ENCODE measurements around the gene PLCH2.

PLCH2 gene

DNA sequence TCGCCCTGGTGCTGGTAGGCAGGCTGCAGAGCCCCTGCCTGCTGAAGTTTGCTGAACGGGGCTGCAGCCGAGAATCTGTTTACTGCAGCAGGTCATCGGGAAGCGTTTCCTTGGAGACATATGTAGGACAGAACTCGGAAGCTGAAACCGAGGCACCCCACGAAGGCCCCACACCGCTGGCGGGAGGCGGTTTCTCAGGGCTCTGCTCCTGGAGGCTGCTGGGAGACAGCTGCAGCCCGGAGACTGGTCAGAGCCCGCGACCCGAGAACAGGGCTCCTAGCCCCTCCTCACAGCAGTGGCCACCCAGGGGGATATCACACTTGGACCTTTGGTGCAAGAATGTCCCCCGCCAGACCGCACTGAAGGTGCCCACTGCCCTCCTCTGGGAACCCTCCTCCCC lies 12.7 kb upstream of the PLCH2 start:
- DNase-seq = no peak

DNA sequence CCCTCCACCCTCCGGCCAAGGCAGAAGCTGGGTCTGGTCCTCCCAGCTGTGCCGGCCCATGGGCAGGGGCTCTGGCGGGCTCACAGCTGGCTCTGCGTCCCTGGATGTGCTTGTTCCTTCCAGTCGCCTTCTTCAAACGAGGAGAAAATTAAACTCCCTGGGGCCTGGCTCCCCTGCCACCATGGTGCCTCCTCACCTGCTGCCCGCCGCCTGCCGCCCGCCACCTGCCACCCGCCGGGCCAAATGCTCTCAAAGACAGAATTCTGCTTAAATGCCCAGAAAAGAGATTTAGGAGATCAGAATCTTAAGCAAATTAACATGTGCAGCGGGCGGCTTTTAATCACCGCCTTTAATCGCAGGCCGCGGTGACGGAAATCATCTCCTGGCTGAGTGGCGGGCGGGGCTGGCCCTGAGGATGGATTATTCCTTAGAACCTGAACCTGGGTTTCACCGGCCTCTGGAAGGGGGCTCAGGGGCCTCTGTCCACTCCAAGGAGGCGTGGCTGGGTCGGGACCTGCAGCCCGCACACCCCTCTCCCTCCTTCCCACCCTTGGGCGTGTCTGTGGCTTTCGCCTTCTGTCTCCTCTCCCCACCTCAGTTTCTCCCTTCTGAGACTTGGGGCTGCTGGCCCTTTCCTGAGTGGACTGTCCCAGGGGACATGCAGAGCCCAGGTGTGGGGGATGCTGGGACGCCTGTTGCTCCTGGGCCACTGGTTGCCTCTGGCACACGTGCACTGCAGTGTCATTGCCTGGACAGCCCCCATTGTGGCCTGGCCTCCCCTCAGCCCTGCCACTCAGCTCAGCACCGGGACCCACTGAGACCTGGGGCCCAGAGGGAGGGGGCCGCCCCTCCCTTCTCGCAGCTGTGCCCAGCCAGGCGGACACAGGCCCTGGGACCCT lies 10.5 kb upstream of the PLCH2 start:
- no peak for DNase-seq

DNA sequence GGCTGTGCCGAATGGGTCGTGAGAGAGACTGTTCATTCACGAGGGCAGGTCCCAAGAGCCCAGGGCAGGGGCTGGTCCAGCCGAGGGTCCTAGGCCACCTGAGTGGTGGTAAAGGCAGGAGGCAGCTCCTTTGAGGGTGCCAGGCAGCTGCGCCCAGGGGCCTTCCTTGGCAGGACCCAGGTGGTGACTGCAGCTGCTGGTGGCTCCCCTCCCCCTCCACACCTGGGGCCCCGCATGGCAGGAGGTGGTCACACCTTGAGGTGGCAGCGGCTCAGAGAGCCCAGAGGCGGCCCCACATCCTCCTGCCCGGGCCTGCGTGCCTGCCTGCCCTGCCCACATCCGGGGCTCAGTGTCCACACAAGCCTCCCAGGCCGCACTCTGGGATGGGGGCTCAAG lies 9.8 kb upstream of the PLCH2 start:
- DNase-seq = no peak

DNA sequence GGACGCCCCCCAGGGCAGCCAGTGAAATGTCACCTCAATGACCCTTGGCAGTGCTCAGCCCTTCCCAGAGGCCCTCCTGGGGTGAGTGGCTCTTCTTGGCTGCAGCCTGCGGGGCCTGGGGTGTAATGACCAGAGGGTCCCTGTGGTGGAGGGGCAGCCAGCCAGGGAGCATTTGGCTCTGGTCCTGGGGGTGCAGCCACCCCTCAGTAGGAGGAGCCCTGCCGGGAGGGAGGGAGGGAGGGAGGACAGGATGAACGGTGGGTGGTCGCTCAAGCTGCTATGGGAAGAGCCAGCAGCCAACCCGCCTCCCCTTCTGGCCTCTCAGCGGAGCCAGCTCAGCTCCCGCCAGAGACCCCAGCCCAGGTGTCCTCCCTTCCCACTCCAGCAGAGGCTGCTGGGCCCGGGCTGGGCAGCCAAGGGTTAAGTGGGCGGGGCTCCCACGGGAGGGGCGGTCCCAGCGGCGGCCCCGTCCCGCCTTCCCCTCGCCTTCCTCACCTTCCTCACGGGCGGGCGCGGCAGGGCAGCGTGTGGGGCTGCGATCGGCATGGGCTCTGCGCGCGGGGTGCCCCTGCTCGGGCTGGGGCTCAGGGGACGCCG lies 9.0 kb upstream of the PLCH2 start:
- DNase-seq = no peak

DNA sequence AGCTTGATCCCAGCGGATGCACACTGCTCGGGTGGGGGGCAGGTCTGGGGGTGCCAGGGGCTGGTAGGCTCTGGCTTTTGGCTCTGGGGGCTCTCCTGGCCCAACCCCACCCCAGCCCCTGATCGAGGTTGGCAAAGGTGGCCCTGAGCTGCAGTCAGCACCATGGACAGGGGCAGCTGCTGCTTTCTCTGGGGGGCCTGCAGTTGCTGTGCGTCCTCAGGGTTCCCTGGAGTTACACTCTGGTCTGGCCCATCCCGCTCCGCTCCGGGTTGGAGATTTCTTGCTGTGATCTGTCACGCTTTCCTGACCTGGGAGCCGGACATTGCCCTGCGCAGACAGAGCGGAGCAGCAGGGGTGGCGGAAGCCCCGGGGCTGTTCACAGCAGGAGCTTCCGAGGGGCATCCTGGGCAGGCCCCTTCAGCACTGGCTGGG lies 8.0 kb upstream of the PLCH2 start:
- DNase-seq = no peak

DNA sequence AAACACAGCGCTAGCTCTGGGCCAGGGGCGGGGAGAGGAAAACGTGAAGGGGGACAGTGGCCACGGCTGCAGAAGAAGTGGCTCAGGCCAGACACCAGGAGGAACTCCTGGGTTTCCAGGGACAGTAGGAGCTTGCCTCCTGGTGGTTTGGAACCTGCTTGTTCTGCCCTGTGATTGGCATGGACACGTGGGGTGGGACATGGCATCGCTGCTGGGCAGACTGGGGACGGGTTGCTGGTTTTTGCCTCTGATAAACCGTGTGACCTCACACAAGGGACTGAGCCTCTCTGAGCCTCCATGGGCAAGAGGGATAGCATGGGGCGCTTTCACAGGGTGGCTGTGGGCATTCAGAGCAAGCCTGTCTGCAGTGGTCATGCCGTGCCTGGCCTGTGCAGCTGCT lies 7.5 kb upstream of the PLCH2 start:
- no peak for DNase-seq

DNA sequence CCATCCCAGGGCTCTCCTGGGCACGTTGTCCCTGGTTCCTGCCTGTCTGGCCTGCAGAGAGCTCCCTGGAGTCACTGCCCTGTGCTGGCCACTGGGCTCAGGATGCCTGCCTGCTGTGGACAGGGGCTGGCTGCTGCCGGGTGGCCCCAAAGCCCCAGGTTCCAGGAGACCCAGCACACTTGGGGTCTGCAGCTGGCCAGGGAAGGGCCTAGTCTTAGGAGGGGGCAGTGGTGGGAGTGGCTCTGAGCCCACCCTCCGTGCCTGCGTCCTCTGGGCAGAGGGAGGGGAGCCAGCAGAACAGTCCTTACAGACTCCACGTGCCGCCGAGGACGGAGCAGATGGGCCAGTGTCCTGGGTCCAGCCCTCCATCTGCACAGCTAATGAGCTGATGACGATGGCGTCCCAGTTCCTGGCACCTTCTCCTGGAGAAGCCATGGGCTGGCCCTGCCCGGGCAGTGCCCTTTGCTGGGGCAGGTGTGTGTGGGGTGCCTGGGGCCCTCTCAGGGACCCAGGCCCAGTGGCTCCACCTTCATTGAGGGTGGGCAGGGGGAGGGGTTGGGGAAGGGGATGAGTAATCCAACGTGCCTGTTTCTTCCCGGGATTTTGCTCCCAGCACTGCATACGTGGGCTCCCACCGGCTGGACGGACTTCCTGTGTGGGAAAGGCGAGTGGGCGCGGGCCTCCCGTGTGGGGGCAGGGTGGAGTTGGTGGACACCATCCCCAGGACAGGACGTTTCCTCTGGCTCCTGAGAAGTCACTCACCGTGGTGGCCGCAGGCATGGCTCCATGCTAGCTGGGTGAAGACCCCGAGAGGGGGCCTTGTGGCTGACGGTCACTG lies 6.8 kb upstream of the PLCH2 start:
- DNase-seq = no peak

DNA sequence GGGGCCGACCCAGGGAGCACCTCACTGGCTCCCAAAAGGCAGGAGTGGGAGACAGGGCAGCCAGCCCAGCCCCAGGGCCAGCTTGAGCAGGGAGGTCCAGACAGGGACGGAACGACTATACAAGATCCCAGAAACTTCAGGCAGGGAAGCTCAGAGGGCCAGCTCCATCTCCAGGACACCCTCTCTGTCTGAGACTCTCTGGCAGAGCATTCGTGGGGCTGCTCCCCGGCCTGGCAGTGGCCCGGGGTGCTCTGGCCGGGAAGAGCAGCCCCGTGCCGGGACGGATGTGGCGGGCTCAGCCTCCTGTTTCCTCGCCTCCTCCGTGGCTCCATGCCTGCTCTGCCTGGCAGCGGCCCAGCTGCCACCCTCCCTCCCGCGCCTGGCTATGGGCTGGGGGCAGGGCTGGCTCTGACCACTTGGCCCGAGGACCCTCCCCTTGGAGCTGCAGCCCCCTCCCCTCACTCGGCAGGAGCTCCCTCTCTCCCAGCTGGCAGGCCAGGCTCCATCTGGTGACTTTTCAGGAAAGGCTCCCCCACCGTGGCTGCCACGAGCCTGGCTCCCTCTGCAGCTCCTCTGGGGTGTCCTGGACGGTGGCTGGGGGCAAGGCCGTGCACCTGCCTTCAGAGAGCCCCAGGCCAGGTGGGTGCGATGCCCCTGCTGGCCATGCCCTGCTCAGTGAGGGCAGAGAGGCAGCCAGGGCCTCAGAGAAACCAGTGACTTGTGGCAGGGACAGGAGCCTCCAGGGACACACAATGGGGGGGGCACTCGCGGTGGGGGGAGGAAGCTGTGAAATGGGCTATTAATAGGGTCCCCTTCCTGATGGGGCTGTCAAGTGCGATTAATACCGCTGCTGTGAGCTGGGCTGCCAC lies 5.6 kb upstream of the PLCH2 start:
- no peak for DNase-seq

DNA sequence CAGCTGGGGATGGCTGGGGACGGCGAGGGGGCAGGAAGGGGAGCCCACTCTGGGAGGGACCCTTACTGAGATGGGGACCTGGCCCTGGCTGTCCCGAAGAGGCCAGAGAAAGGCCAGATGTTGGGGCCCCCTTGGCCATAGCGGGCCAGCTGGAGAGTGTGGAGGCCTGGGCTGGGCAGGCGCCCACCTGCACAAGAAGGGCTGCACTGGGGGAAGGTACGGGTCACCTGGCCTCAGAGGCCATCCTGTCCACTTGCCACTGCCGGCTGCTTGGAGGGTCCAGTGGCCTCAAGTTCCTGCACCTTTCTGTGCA lies 5.0 kb upstream of the PLCH2 start:
- no peak for DNase-seq

DNA sequence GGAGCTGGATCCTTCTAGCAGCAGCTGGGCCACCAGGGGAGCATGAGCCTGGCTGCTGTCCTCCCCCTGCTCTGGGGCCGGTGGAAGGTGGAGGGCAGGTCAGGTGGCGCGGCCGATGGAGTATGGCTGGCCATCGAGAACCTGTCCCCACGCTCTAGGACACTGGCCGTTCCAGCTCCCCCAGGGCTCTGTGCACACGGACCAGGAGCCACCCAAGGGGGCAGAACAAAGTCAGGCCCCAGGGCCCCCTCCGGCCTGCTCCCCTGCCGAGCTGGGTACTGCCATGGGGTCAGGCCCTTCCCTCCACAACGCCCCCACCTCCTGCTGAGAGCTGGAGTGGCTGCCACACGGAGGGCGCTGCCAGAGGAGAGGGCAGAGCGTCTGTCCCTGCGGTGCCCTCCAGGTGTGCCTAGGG lies 4.5 kb upstream of the PLCH2 start:
- peak; percentile 27 for DNase-seq

DNA sequence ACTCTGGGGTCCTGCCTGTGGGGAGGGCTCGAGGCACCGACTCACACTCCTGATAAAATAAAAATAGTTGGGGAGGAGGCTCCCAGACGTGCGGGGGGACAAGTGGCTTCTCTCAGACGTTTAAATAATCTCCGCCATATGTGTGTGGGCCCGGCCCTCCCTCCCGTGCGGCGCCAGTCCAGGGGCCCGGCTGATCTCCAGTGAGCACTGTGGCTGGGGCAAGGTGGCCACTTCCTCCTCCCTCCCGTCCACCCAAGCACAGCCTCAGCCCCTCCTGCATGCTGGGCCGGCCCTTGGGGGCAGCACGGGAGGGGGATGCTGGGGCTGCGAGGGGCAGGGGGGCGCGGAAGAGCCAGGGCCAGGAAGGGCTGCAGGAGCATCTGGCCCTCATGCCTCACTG lies 4.0 kb upstream of the PLCH2 start:
- no peak for DNase-seq

DNA sequence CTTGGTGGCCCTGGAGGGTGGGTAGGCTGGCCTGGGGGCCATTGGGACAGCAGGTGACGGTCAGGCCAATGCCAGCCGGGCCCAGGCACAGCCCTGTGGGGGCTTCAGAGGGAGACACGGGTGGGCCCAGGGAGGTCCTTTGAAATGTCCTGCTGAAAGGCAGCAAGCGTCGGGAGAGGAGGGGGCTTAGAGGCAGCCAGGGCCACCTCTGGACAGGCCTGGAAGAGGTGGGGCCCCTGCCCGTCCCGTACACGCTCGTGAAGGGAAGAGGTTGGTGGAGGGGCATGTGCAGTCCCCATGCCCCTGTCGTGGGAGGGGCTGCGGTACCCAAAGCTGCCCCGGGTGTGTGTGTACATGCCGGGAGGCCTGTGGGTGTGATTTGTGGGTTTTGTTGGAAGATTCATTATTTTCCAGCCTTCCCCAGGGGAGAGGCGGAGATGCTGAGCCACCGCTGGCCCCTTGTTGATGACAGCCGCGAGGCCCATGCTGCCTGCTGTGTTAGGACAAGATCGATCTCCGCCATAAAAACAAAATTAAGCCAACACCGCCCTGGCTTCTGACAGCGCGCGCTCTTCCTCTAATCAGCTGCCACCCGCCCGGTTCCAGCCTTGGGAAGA lies 3.4 kb upstream of the PLCH2 start:
- DNase-seq = peak; percentile 34

DNA sequence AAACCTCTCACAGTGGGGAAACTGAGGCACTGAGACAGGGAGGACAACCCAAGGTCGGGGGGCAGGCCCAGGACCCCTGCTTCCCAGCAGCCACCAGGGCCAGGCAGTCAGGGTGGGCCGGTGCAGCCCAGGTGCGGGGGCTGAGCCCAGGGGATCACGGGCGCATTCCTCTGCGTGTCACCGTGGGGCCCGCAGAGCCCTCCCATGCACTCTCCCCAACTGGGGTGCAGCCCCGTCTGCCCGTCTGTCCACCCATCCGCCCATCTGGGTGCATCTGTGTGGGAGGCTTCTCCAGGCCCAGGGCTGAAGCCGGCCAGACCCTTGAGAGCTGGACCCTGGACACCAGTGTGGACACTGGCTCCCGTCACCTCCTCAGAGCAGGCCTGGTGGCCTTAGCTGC lies 2.9 kb upstream of the PLCH2 start:
- DNase-seq = no peak

DNA sequence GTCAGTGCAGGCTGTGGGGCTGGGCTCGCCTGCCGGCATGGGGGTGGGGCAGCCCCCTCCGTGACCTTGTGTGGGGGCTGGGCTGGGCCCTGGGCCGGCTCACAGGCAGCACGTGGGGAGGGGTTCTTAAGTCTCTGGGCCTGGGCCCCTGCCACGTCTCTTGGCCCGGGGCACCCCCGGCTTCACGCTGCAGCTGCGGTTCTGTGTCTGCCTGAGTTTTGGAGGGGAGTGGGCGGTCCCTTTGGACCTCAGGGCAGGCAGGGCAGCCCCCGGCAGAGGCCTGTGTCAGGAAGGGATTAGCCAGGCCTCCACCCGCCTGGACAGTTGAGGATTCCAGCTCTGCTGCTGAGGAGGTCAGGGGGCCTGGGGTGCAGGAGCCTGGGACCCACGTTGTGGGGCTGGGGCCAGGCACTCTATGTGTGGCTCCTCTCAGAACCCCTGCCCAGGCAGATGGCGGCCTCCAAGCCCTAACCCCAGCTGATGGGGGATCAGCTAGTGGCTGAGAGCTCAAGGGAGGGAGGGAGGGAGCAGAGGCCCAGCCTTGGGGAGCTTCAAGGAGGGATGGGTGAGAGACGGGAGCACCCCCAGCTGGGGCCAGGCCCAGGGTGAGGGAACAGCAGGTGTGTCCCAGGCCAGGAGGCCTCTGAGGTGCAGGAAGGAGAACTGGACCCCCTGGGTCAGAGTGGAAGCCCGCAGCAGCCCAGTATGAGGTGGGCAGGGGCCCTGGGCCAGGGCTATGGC lies 1.8 kb upstream of the PLCH2 start:
- no peak for DNase-seq

DNA sequence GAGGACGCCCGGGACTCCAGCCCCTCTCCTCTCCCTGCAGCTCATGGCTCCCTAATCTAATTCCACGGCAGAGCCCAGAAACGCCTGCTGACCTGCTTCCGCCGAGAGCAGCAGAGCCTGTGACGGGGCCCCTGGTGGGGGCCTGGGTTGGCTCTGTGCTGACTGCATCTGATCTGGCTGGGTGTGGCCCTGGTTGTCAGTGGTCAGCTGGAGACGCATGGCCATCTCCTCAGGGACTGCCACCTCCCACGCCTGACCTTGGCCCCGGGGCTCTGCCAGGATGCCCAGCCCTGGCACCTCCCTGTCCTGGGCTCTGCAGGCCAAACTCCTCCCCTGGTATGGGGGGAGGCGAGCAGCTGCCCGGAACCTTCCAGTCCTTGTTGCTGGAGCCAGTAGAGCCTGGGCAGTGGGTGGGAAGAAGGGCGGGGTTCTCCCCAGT lies 1.1 kb upstream of the PLCH2 start:
- DNase-seq = no peak

DNA sequence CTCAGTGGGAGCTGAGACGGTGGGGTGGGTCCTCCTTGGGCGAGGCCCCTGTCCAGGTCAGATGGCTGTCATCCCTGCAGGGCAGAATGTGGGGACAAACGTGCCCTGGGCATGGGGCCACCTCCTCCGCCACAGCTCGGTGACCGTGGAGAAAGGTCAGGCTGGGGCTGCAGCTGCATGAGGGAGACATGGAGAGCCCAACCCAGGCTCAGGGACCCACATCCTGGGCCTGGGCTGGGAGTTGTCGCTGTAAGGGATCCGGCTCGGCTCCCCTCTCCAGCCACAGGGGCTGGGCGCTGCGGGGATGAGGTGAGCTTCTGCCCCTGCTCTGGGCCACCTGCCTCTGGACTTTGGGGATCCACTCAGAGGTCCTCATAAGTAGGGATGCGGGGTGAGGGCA lies 518 bp upstream of the PLCH2 start:
- DNase-seq = no peak

DNA sequence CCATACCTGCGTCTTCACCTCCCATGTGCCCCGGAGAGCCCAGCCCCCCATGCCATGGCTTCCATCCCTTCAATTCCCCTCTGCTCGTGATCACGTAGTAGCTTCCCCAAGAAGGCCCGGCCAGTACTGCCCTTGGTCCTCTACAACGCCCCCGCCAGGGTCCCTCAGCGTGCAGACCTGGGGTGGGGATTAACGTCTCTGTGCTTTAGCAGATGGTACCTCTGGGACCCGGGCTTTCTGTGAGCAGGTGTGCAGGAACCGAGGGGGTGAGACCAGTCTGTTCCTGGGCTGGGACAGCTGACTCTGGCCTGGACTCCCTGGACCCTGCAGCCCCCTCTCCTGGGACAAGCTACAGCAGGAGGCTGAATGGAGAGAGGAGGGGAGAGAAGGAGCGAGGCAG lies 1.2 kb downstream of the PLCH2 start:
- DNase-seq = no peak

DNA sequence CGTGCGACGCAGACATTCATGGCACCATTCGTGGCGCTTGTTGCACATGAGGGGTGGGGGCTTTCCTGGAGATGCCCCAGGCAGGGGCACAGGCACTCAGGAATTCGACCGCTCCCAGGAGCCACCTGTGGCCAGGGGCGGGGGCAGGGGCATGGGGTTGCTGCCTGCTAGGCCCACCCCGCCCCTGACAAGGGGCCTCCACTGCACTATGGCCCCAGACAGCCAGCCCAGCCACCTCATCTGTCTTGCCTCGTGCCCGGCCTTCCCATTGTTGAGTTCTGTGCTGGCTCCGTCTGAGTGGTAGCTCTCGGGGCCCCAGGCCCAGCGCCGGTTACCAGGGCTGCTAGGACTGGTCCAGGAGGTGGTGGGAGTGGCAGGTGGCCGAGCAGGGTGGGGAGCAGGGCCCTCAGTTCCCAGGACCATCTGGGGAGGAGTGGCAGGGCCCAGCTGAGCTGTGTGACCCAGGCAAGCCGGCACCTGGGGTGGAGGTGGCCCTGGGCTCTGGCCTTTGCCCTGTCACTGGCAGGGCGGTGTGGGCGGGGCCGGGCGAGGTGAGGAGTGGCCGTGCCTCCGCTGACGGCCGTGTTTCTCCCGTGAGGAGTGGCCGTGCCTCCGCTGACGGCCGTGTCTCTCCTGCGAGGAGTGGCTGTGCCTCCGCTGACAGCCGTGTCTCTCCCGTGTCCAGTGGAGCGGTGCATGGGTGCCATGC lies 1.9 kb downstream of the PLCH2 start:
- DNase-seq = no peak

DNA sequence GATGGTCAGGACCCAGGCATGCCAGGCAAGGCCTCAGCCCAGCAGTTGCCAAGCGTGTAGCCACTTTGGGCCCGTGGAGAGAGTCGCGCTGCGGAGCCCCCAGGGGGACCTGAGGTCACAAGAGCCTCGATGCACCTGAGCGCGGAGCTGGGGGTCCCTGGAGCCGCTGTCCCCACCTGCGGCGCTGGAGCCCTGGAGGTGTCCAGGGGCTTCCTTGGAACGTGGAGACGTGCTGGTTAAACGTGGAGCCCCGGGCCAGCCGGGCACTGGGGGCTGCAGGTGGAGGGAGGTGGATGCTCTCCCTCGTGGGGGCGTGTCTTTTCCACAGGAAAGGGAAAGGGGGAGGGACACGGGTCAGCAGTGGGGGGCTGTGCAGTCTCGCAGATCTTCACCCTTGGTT lies 3.1 kb downstream of the PLCH2 start:
- DNase-seq = no peak

DNA sequence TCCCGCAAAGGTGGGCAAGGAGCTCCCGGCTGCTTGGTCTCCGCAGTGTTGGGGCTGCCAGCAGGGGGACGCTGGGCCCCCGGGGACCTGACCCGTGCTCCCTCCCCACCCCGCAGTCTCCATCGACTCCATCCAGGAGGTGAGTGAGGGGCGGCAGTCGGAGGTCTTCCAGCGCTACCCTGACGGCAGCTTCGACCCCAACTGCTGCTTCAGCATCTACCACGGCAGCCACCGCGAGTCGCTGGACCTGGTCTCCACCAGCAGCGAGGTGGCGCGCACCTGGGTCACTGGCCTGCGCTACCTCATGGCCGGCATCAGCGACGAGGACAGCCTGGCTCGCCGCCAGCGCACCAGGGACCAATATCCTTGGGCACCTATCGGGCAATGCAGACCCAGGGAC lies 3.5 kb downstream of the PLCH2 start:
- no peak for DNase-seq

Data from NCI-H146 (cell line).